Stimulated activated memory B cell treated with anti-CD40 and anti-IgM and Interleukin-4, amounts not matched to agents 10 μg/mL and 1 μg/mL and 100 μg/mL, for 72 hours (primary cell): ENCODE measurements around the gene ERAS.

Experiments
- ATAC-seq: fragments of 150-1000 bp; cut with Tn5 transposase; 2 replicates; pipeline ENCODE4 v1.10.0; 2021
- H3K27ac Mint-ChIP-seq: one replicate; pipeline ENCODE4 v1.8.0; 2022; ENCODE audit warnings: mild to moderate bottlenecking, mixed read lengths
- H3K27me3 Mint-ChIP-seq: one replicate; pipeline ENCODE4 v1.8.0; 2022; ENCODE audit warnings: mixed read lengths
- H3K36me3 Mint-ChIP-seq: one replicate; pipeline ENCODE4 v1.8.0; 2022; ENCODE audit warnings: mixed read lengths
- H3K4me1 Mint-ChIP-seq: one replicate; pipeline ENCODE4 v1.8.0; 2022; ENCODE audit warnings: mixed read lengths
- H3K4me3 Mint-ChIP-seq: one replicate; pipeline ENCODE4 v1.8.0; 2022; ENCODE audit warnings: mild to moderate bottlenecking, moderate library complexity, mixed read lengths
- H3K9me3 Mint-ChIP-seq: one replicate; pipeline ENCODE4 v1.8.0; 2022; ENCODE audit warnings: mixed read lengths

Gene ERAS

DNA sequence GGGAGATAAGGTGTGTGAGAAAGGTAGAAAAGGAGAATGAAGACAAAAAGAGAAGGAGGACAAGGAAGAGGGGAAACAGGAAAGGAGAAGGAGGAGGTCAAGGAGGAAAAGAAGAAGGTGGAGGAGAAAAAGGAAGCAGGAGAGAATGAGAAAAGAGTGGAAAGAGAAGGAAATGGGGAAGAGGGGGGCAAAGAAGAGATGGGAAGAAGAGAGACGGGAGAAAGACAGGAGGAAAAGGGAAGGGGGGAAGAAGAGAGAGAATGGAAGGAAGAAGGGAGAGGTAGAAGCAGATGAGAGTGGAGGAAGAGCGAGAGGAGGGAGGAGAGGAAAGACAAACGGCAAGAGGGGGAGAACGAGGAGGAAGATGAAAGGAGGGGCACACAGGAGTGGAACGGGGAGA is 35.8 kb upstream of the ERAS start:
- ATAC-seq = no peak
- Mint-ChIP-seq H3K27ac (no peak overlapping the region), H3K9me3 (no peaks in the 10 kb centered on the region)

DNA sequence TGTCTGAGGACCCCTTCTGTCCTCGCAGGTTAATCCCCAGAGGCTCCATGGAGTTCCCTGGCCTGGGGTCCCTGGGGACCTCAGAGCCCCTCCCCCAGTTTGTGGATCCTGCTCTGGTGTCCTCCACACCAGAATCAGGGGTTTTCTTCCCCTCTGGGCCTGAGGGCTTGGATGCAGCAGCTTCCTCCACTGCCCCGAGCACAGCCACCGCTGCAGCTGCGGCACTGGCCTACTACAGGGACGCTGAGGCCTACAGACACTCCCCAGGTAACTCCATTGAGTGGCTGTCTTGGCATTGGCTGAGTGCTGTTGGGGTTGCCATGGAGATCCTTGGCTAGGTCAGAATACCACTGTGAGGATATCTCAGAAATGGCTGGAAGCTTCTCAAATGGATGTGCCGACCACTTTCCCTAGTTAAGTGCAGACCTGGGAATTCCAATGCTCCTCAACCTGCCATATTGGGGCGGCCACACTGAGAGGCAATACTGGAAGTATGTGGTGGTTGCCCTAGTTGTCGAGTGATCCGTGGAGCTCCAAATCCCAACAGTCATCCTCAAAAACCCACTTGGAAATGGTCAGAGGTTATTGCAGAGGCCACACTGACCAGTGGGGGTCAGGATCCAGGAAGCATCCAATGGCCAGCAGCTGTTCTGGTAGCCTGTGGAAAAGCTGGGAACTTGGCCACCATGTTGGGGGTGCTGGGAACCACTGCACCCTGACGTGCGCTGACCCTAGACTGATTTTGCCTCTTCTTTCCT is 35.1 kb upstream of the ERAS start:
- Mint-ChIP-seq H3K27ac (no peak overlapping the region), H3K27me3 (peaks cover 40% of the 10 kb centered on the region), H3K4me1 (peaks cover 10% of the 10 kb centered on the region), H3K4me3 (no peak overlapping the region), H3K36me3 (no peaks in the 10 kb centered on the region), H3K9me3 (no peaks in the 10 kb centered on the region)
- ATAC-seq = no peak

More for the DNA sequence above, 35.8 kb upstream of the ERAS start:
- Mint-ChIP-seq H3K36me3 (no peaks in the 10 kb centered on the region), H3K4me3 (no peak overlapping the region), H3K27me3 (peaks cover 40% of the 10 kb centered on the region), H3K4me1 (peaks cover 10% of the 10 kb centered on the region)

DNA sequence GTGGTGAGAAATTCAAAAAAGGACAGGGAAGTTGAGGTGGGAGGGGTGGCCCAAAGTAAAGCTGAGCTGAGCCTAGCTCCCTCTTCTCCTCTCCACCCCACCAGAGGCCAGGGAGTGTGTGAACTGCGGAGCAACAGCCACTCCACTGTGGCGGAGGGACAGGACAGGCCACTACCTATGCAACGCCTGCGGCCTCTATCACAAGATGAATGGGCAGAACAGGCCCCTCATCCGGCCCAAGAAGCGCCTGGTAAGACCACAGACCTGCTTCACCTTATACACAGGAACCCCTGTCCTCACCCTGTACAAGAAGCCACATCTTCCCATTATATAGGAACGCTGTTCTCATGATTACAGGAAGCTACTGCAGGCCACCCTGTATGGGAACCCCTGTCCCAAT is 34.1 kb upstream of the ERAS start:
- H3K4me3 Mint-ChIP-seq = no peak overlapping the region
- H3K27me3 Mint-ChIP-seq = peaks cover 31% of the 10 kb centered on the region
- no peaks in the 10 kb centered on the region for H3K9me3 Mint-ChIP-seq
- ATAC-seq = no peak
- H3K36me3 Mint-ChIP-seq = no peaks in the 10 kb centered on the region
- H3K27ac Mint-ChIP-seq = no peak overlapping the region
- peaks cover 10% of the 10 kb centered on the region for H3K4me1 Mint-ChIP-seq

DNA sequence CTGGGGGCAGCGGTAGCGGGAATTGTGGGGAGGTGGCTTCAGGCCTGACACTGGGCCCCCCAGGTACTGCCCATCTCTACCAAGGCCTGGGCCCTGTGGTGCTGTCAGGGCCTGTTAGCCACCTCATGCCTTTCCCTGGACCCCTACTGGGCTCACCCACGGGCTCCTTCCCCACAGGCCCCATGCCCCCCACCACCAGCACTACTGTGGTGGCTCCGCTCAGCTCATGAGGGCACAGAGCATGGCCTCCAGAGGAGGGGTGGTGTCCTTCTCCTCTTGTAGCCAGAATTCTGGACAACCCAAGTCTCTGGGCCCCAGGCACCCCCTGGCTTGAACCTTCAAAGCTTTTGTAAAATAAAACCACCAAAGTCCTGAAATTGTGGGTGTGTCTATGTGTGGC is 32.4 kb upstream of the ERAS start:
- H3K4me1 Mint-ChIP-seq = peaks cover 10% of the 10 kb centered on the region
- no peaks in the 10 kb centered on the region for H3K36me3 Mint-ChIP-seq
- no peak overlapping the region for H3K27ac Mint-ChIP-seq
- H3K9me3 Mint-ChIP-seq = no peaks in the 10 kb centered on the region
- peaks cover 14% of the 10 kb centered on the region for H3K27me3 Mint-ChIP-seq
- ATAC-seq = no peak
- no peak overlapping the region for H3K4me3 Mint-ChIP-seq

DNA sequence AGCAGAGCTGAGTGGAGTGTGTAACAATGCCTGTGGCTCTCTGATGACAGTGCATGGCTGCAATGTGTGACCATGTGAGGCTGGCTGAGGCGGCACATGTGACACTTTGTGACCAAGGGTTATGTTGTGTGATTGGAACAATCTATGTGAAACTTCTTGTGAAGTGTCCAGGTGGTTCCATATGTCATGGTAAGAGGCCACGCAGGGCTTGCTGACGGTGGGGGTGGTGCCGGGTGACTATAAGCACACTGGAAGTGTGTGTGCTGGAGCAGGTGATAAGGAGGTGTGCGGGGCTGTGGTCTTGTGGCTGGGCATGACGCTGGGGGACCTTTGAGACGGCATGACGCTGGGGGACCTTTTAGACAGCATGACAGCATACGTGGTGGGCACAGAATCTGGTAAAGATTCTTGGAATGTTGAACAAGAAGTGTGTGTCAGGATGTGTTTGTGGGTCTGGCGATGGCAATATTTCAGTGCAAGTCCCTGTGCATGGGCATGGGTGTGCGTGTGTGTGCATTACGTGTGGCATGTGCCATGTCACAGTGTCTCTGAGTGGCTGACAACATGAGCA is 31.9 kb upstream of the ERAS start:
- ATAC-seq = no peak
- peaks cover 10% of the 10 kb centered on the region for H3K27me3 Mint-ChIP-seq
- peaks cover 5% of the 10 kb centered on the region for H3K4me1 Mint-ChIP-seq
- no peaks in the 10 kb centered on the region for H3K36me3 Mint-ChIP-seq
- H3K9me3 Mint-ChIP-seq = no peaks in the 10 kb centered on the region
- H3K27ac Mint-ChIP-seq = no peak overlapping the region
- no peak overlapping the region for H3K4me3 Mint-ChIP-seq

DNA sequence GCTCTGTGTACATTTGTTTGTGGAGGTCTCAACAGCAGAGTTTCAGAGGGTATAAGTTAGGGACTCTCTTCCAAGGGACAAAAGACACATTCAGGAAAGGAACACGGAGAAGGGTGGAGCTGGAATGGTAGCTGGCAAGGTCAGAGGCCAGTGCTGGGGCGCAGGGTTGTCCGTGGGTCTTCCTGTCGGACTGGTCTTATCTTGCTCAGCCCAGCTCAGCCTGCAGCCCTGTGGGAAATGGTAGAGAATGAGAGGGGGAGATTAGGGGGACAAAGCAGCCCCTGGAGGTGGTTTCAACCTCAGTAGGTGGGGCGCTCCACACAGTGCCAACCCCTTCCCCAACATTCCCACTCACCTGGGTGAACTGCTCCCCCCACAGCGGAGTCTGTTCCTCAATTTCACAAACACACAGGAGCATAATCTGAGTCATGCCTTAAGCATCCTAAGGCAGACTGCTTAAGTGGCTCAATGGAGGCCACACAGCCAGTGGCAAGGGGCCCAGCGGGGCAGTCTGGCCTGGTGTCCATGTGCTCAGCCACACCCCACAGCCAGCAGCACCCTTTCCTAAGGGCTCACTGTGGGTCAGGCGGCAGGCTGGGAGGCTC is 31.3 kb upstream of the ERAS start:
- H3K36me3 Mint-ChIP-seq = no peaks in the 10 kb centered on the region
- no peak overlapping the region for H3K4me3 Mint-ChIP-seq
- H3K4me1 Mint-ChIP-seq = no peaks in the 10 kb centered on the region
- ATAC-seq = no peak
- peaks cover 4% of the 10 kb centered on the region for H3K27me3 Mint-ChIP-seq
- H3K27ac Mint-ChIP-seq = no peak overlapping the region
- H3K9me3 Mint-ChIP-seq = no peaks in the 10 kb centered on the region

DNA sequence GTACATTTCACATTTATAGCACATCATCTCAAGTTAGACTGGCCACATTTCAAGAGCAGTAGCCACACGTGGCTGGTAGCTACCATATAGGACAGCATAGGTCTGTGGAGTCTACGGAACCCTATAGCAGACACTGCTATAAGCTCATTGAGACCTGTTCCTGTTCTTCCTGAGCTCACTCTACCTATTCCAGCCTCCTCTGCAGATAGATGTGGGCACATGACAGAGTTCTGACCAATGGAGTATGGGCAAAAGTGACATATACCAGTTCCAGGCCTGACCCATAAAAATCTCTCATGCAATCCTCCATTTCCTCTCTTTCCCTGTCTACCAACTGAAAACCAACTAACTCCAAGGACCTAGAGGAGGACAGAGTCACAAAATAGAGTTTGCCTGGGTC is 28.0 kb upstream of the ERAS start:
- no peaks in the 10 kb centered on the region for H3K27me3 Mint-ChIP-seq
- H3K27ac Mint-ChIP-seq = no peak overlapping the region
- no peaks in the 10 kb centered on the region for H3K36me3 Mint-ChIP-seq
- H3K4me1 Mint-ChIP-seq = peaks cover 14% of the 10 kb centered on the region
- H3K4me3 Mint-ChIP-seq = no peak overlapping the region
- H3K9me3 Mint-ChIP-seq = no peaks in the 10 kb centered on the region
- no peak for ATAC-seq

DNA sequence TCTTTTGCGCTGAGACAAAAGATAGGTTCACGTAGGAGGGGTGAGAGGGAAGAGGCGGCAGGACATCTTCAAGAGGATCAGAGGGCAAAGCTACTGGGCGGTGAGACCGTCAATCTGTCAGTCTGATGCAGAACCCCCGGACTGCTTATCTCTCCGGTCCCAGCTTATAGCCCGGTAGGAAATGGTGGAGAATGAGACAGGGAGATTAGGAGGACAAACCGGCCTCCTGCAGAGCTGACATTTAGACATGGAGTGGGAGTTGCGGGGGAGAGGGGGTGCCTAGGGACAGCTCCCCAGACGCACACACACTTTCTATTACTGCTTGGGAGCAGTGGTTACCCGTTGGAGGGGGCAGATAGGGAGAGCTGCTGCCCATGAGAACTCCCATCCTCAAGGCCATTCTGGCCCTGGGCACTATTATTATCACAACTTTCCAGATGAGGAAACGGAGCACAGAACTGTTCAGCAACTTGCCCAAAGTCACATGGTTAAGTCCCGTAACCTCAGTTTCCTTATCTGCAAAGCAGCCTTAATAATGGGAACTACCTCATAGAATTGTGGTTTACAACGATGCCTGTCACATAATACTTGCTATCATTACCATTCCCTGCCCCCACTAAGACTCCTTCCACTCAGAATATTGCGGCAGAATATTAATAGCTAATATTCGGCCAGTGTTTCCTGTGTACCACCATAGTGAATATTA is 25.6 kb upstream of the ERAS start:
- Mint-ChIP-seq H3K9me3 (no peaks in the 10 kb centered on the region), H3K27ac (peak overlapping the region; percentile 97), H3K27me3 (no peaks in the 10 kb centered on the region), H3K4me3 (peak overlapping the region; percentile 94), H3K36me3 (peaks cover 18% of the 10 kb centered on the region), H3K4me1 (peaks cover 14% of the 10 kb centered on the region)
- ATAC-seq = no peak

DNA sequence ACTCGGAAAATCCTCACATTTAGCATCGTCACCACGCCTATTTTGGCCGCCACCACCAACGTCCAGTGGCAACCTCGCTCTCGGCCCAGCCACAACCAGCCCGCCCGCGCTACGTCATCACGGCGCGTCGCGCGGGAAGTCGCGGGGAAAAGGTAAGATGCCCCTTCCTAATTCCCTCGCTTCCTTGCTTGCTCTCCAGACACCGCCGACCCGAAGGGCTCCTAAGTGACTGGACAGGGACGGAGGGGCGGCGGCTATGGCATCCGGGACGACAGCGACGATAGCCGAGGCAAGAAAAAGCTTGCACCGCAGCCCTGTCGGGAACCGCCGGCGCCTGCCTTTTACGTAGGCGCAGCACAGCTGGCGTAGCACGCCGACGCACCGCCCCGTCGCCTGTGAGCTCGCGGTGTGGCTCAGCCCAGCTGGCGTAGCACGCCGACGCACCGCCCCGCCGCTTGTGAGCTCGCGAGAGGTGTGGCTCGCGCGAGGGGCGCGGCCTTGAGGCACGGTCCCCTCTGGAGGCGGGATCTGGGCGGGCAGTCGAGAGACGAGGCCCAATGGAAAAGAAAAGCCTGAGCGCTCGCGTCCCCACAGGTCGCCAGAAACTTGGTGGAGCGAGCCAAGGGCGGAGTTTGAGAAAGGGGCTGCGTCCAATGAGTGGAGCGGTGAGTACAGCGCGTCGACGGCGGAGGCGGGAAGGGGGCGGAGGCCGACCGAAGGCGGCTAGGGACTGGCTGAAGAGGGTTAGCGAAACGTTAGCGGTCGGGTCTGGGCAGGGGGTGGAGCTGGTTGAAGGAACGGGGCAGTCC is 24.8 kb upstream of the ERAS start, which contains the start of gene HDAC6:
HDAC6 (plus strand) TSS at position 788 of the 809 bp plus-strand sequence. CDS start 626 bp downstream, outside the sequence.
- H3K4me3 Mint-ChIP-seq = peak within 1 kb of the TSS; percentile 94
- H3K4me1 Mint-ChIP-seq = peaks cover 14% of the 10 kb centered on the region
- peak within 1 kb of the TSS; percentile 97 for H3K27ac Mint-ChIP-seq
- peak; percentile 96 for ATAC-seq
- H3K36me3 Mint-ChIP-seq = peaks cover 21% of the 10 kb centered on the region
- H3K27me3 Mint-ChIP-seq = no peaks in the 10 kb centered on the region
- H3K9me3 Mint-ChIP-seq = no peaks in the 10 kb centered on the region

DNA sequence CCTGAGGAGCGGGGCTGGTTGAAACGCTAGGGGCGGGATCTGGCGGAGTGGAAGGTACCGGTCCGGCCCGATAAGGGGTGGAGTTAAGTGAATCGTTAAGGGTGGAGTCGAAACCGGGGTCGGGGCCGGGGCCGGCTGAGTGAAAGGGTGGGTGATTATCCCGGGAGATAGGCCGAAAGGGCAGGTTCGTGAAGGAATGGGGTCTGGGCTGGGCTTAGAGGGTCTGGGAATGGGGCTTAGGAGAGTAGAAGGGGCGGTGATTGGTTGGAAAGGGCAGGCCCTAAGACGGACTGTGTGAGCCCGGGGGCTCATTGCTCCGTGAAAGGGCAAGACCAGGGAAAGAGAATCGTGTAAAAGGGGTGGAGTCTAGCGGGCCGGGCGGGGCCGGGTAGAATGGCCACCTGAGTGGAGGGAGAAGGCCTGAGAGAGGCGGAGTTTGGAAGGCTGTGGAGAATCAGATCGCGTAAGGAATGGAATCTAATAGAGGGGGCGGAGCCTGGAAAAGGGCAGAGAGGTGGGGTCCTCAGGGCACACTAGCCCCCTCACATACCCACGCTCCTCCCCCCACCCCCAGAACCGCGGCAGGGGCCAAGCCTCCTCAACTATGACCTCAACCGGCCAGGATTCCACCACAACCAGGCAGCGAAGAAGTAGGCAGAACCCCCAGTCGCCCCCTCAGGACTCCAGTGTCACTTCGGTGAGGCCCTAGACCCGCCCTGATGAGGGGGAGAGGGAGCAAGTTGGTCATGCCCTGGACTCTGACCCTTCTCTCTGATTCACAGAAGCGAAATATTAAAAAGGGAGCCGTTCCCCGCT is 24.0 kb upstream of the ERAS start:
- Mint-ChIP-seq H3K36me3 (peaks cover 27% of the 10 kb centered on the region), H3K9me3 (no peaks in the 10 kb centered on the region), H3K4me1 (peaks cover 14% of the 10 kb centered on the region), H3K27ac (peak overlapping the region; percentile 97), H3K4me3 (peak overlapping the region; percentile 94), H3K27me3 (no peaks in the 10 kb centered on the region)
- peak; percentile 78 for ATAC-seq

DNA sequence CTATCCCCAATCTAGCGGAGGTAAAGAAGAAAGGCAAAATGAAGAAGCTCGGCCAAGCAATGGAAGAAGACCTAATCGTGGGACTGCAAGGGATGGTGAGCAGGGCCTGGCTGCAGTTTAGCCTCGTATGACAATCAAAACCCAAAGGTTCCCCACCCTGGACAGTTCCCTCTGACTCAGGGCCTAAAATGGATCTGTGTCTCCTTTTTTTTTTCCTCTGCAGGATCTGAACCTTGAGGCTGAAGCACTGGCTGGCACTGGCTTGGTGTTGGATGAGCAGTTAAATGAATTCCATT is 23.5 kb upstream of the ERAS start:
- ATAC-seq = no peak
- no peaks in the 10 kb centered on the region for H3K9me3 Mint-ChIP-seq

DNA sequence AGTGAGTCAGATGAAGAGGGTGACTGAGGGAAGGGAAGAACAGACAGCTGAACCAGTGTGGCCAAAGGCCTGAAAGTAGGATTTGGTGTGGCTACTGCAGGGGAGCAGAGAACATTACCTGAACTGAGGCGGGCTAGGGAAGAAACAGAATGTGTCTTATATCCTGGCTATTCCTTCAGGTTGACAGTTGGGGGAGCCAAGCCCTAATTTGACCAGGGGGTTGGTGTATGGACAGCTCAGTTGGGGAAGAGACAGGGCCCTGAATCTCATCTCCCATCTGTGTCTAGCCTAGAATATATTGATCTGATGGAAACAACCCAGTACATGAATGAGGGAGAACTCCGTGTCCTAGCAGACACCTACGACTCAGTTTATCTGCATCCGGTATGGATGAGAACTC is 20.2 kb upstream of the ERAS start:
- H3K27me3 Mint-ChIP-seq = no peaks in the 10 kb centered on the region
- peak overlapping the region; percentile 36 for H3K27ac Mint-ChIP-seq
- peaks cover 32% of the 10 kb centered on the region for H3K36me3 Mint-ChIP-seq

More for the DNA sequence above, 23.5 kb upstream of the ERAS start:
- peaks cover 14% of the 10 kb centered on the region for H3K4me1 Mint-ChIP-seq
- peaks cover 27% of the 10 kb centered on the region for H3K36me3 Mint-ChIP-seq
- no peaks in the 10 kb centered on the region for H3K27me3 Mint-ChIP-seq
- peak overlapping the region; percentile 94 for H3K4me3 Mint-ChIP-seq
- H3K27ac Mint-ChIP-seq = peak overlapping the region; percentile 97

DNA sequence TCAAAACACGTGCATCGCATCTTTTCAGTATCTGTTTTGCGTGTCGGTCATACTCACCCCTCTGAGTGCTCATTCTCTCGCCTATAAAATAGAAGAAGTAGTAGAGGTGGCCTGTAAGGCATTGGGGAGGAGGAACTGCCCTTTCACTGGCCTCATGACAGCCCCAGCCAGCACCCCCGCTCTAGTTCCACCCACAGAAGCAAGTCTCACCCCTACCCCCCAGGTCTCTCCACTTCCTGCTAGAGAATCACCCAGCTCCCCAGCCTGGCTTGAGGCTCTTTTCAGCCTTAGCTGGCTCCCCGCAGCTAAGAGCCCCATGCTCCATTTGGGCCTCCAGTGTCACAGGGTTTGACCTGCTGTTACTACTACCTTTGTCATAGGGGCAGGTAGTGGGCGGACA is 12.7 kb upstream of the ERAS start:
- no peak overlapping the region for H3K27ac Mint-ChIP-seq
- no peaks in the 10 kb centered on the region for H3K9me3 Mint-ChIP-seq
- no peak overlapping the region for H3K4me3 Mint-ChIP-seq
- no peaks in the 10 kb centered on the region for H3K27me3 Mint-ChIP-seq
- ATAC-seq = no peak
- H3K4me1 Mint-ChIP-seq = no peaks in the 10 kb centered on the region
- peaks cover 47% of the 10 kb centered on the region for H3K36me3 Mint-ChIP-seq

More for the DNA sequence above, 20.2 kb upstream of the ERAS start:
- no peaks in the 10 kb centered on the region for H3K9me3 Mint-ChIP-seq
- peaks cover 7% of the 10 kb centered on the region for H3K4me1 Mint-ChIP-seq
- no peak overlapping the region for H3K4me3 Mint-ChIP-seq
- ATAC-seq = no peak

DNA sequence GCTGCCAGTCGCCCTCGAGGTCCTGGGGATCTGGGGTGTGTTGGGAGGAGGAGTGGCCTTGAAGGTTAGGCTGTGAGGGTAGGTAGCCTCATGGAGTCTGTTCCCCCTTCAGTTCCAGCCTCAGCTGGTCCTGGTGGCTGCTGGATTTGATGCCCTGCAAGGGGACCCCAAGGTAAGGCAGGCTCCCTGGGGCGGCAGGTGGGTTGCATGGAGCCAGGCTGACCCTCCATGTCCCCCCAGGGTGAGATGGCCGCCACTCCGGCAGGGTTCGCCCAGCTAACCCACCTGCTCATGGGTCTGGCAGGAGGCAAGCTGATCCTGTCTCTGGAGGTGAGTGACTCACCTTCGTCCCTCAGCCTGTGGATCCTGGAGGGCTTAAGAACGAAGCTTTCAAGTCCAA is 11.6 kb upstream of the ERAS start:
- no peak overlapping the region for H3K4me3 Mint-ChIP-seq
- ATAC-seq = no peak
- H3K36me3 Mint-ChIP-seq = peaks cover 57% of the 10 kb centered on the region
- no peaks in the 10 kb centered on the region for H3K9me3 Mint-ChIP-seq
- no peaks in the 10 kb centered on the region for H3K27me3 Mint-ChIP-seq
- no peak overlapping the region for H3K27ac Mint-ChIP-seq
- H3K4me1 Mint-ChIP-seq = no peaks in the 10 kb centered on the region
